ENCODE data around the gene SDC4.
A peak's percentile ranks its signal among the peaks of the same experiment; 100 is the strongest.

Gene SDC4

DNA sequence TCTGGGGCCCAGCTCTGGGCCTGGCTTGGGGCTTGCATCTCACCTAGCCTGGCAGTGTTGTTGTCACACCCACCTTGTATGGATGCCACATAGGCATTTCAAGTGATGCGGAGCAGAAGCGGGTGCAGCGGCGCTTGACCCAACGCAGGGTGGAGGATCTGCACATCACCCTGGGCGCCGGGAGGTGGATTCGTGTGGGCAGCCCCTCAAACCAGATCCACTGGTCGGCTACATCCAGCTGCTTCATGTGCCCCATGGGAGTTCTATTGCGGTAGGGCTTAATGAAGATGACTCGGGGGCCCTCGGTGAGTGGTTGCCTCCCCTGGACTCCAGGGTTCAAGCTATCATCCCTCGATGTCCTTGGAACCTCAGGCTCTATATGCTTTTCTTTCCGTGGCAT lies 26.7 kb upstream of the SDC4 start:
- no peaks in the 10 kb centered on the region for H3K9me3 ChIP-seq (replicated peaks; ENCODE audit: insufficient read depth, low read length)

DNA sequence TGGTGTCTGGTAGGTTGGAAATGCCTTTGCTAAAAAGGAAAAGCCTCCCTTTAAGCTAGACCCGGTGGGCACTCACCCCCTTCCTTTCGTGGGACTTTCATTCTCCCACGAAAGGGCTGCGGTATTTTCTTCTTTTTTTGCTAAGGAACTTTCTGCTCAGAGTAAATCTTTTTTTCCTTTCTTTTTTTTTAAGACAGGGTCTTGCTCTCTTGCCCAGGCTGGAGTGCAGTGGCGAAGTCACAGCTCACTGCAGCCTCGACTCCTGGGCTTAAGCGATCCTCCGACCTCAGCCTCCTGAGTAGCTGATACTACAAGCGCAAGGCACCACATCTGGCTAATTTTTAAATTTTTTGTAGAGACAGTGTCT lies 25.9 kb upstream of the SDC4 start:
- Histone ChIP-seq H3K27ac (ENCODE audit: low read length) (no peak overlapping the region), H3F3A (ENCODE audit: insufficient read depth, low read length) (peaks cover 2% of the 10 kb centered on the region; the same call in 1 of the 2 replicates), H2AFZ (ENCODE audit: low read length) (no peak overlapping the region), H3K4me1 (ENCODE audit: low read length) (peaks cover 3% of the 10 kb centered on the region), H3K9ac (ENCODE audit: low read length) (no peak overlapping the region), H3K9me3 (replicated peaks; ENCODE audit: insufficient read depth, low read length) (no peaks in the 10 kb centered on the region), H3K9me2 (replicated peaks; ENCODE audit: insufficient read depth, low read length) (no peaks in the 10 kb centered on the region), H3K36me3 (replicated peaks; ENCODE audit: insufficient read depth, low read length) (no peaks in the 10 kb centered on the region), H3K4me2 (ENCODE audit: low read depth, low read length) (peak overlapping the region; percentile 22; the same call in 1 of the 2 replicates), H3K79me2 (ENCODE audit: low read length) (no peaks in the 10 kb centered on the region), H3K4me3 (ENCODE audit: low read length) (no peak overlapping the region), H3K27me3 (replicated peaks; ENCODE audit: insufficient read depth, low read length) (no peaks in the 10 kb centered on the region), H4K20me1 (ENCODE audit: insufficient read depth, low read length) (no peaks in the 10 kb centered on the region)
- DNase-seq = no peak
- TF ChIP-seq EZH2phosphoT487 (IDR thresholded peaks at IDR 0.05; ENCODE audit: low read length) (no peak), EZH2 (optimal IDR thresholded peaks at IDR 0.05; ENCODE audit: low read depth, low read length) (no peak)
- TF ChIP-seq, protein P1, sequence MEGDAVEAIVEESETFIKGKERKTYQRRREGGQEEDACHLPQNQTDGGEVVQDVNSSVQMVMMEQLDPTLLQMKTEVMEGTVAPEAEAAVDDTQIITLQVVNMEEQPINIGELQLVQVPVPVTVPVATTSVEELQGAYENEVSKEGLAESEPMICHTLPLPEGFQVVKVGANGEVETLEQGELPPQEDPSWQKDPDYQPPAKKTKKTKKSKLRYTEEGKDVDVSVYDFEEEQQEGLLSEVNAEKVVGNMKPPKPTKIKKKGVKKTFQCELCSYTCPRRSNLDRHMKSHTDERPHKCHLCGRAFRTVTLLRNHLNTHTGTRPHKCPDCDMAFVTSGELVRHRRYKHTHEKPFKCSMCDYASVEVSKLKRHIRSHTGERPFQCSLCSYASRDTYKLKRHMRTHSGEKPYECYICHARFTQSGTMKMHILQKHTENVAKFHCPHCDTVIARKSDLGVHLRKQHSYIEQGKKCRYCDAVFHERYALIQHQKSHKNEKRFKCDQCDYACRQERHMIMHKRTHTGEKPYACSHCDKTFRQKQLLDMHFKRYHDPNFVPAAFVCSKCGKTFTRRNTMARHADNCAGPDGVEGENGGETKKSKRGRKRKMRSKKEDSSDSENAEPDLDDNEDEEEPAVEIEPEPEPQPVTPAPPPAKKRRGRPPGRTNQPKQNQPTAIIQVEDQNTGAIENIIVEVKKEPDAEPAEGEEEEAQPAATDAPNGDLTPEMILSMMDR (IDR thresholded peaks at IDR 0.05; ENCODE audit: low read length) = no peak

More for the DNA sequence above, 26.7 kb upstream of the SDC4 start:
- Histone ChIP-seq H3K9me2 (replicated peaks; ENCODE audit: insufficient read depth, low read length) (no peaks in the 10 kb centered on the region), H3K79me2 (ENCODE audit: low read length) (no peaks in the 10 kb centered on the region), H3F3A (ENCODE audit: insufficient read depth, low read length) (no peaks in the 10 kb centered on the region), H3K9ac (ENCODE audit: low read length) (no peak overlapping the region), H3K36me3 (replicated peaks; ENCODE audit: insufficient read depth, low read length) (no peaks in the 10 kb centered on the region), H3K4me2 (ENCODE audit: low read depth, low read length) (no peak overlapping the region), H4K20me1 (ENCODE audit: insufficient read depth, low read length) (no peaks in the 10 kb centered on the region), H3K4me3 (ENCODE audit: low read length) (no peak overlapping the region), H2AFZ (ENCODE audit: low read length) (no peak overlapping the region), H3K27ac (ENCODE audit: low read length) (no peak overlapping the region), H3K4me1 (ENCODE audit: low read length) (no peaks in the 10 kb centered on the region), H3K27me3 (replicated peaks; ENCODE audit: insufficient read depth, low read length) (no peaks in the 10 kb centered on the region)
- no peak for DNase-seq
- no peak for TF ChIP-seq EZH2 (optimal IDR thresholded peaks at IDR 0.05; ENCODE audit: low read depth, low read length)
- TF ChIP-seq EZH2phosphoT487 (IDR thresholded peaks at IDR 0.05; ENCODE audit: low read length) = no peak
- TF ChIP-seq, protein P1 (IDR thresholded peaks at IDR 0.05; ENCODE audit: low read length) = no peak

DNA sequence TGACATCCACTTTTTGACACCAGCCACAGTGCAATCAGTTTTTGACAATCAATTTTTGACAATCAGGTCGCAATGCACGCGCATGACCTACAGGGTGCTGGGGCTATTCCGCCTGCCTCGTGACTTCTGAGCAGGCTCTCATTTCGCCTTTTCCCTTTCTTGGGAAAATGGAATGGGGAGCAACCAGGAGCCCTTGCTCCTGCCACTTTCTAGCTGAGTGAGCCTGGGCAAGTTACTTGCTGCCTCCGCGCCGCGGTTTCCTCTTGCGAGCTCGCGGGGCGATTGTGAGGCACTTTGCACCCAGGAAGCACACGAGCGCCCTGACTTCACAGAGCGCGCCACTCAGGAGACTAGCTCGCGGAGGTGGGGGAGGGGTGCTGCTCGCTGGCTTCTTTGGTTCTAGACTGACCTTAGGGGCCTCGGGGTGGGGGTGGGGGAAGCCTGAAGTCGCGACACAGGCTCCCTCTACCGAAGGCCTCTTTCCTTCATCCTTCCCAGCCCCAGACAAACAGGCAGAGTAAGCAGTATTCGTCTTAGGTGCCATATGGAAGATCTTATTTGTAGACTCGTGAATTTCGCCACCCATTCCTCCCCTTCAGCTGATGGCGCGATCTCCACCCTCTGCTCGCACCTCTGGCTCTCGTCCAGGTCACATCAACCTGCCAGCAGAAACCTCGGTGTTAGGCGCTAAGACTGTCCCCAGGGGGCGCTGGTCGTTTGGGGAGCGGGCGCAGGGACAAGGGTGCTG lies 25.3 kb upstream of the SDC4 start:
- Histone ChIP-seq H3F3A (ENCODE audit: insufficient read depth, low read length) (peaks cover 7% of the 10 kb centered on the region), H3K36me3 (replicated peaks; ENCODE audit: insufficient read depth, low read length) (no peaks in the 10 kb centered on the region), H3K9me3 (replicated peaks; ENCODE audit: insufficient read depth, low read length) (no peaks in the 10 kb centered on the region), H3K4me1 (ENCODE audit: low read length) (peaks cover 9% of the 10 kb centered on the region), H3K27me3 (replicated peaks; ENCODE audit: insufficient read depth, low read length) (no peaks in the 10 kb centered on the region), H3K4me3 (ENCODE audit: low read length) (no peak overlapping the region; the same call in 1 of the 2 replicates), H3K27ac (ENCODE audit: low read length) (no peak overlapping the region), H3K4me2 (ENCODE audit: low read depth, low read length) (peak overlapping the region; percentile 22; the same call in 1 of the 2 replicates), H3K9me2 (replicated peaks; ENCODE audit: insufficient read depth, low read length) (no peaks in the 10 kb centered on the region), H3K79me2 (ENCODE audit: low read length) (no peaks in the 10 kb centered on the region), H4K20me1 (ENCODE audit: insufficient read depth, low read length) (no peaks in the 10 kb centered on the region), H3K9ac (ENCODE audit: low read length) (no peak overlapping the region), H2AFZ (ENCODE audit: low read length) (no peak overlapping the region)
- DNase-seq = peak; percentile 65
- no peak for TF ChIP-seq EZH2 (optimal IDR thresholded peaks at IDR 0.05; ENCODE audit: low read depth, low read length)
- TF ChIP-seq, protein P1 (IDR thresholded peaks at IDR 0.05; ENCODE audit: low read length) = peak; percentile 86
